Activated naive CD4-positive, alpha-beta T cell (primary cell): ENCODE results near the gene FEM1A.
A peak's percentile ranks its signal among the peaks of the same experiment; 100 is the strongest.
"Not testable (repeated sequence)": the region's sequence is repeated elsewhere in the genome, so short reads cannot be mapped to it uniquely, and the experiment has no call there.

Experiments used
- DNase-seq, 4 experiments: peaks; one replicate each; lab custom pipeline; 2025; lab: John Stamatoyannopoulos, UW

FEM1A gene

DNA sequence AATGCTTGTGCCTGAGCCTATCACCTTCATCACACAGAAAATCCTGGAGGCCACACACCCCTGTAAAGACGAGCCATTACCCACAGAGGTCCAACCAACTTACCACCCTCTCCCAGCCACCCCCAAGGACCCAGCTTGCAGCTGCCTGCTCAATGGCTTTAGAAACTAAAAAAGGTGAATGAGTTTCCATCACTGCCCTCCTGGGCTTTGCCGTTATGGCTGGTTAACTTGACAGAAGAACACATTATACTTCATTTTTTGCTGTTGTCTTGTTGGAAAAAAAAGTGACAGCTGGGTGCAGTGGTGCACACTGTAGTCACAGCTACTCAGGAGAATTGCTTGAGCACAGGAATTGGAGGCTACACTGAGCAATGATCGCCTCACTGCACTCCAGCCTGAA is 17.4 kb upstream of the FEM1A start:
- DNase-seq, result no peak

GRCh38 chr19:4775627-4776152 is 15.8 kb upstream of the FEM1A start:
- DNase-seq, result no peak

DNA sequence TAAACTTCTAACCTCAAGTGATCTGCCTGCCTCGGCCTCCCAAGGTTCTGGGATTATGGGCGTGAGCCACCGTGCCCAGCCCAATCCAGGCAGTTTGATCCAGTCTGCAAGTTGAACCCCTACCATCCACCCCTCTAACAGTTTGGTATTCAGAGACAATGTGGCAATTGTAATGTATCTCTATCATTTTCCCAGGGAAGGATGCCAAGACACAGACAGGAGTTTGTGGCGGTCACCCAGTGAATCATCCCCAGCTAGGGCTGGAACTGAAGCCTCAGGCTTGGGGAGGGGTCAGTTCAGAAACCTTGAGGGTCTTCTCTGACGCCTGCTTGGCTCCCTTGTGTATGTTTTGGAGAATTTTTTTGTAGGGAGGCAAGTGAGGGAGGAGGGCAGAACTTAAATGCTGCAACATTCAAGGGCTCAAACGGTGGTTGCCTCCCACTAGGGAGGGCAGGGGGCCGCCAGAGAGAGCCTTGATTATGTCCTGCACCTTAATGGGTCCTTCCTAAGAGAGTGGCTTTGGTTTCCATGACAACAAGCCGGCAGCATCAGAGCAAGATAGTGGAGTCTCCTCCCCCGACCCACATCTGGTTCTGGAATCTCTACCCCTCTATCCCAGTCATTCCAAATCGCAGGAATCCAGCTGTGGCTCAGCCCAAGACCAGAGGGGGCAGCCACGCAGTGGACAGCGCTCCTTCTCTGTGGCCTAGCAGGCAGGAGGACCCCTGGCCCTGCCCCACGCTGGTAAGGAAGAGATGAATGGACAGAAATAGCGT is 14.9 kb upstream of the FEM1A start:
- no peak for DNase-seq

GRCh38 chr19:4778124-4778523 is 13.4 kb upstream of the FEM1A start:
- not testable (repeated sequence) for DNase-seq

- no peak for DNase-seq
Measured at GRCh38 chr19:4780860-4781259, 10.7 kb upstream of the FEM1A start.

DNA sequence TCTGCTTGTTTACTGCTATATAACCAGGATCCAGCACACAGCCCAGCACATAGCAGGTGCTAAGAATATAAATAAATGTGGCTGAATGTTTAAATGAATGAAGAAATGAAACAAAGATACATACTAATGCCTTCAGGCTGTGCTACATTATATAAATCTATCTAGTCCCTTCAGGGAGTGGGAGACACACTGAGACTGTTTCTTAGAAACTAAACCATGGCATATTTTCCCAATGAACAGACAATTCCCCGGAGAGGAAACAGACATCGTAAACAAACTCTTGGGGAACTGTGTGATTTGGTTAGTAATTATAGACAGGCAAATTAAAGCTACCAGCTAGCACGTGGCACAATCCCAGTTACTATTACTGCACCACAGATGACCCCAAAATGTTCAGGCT is 9.7 kb upstream of the FEM1A start:
- DNase-seq, result no peak

GRCh38 chr19:4786412-4787016 is 5.0 kb upstream of the FEM1A start:
- DNase-seq, result not testable (repeated sequence)

- not testable (repeated sequence) for DNase-seq
Measured at GRCh38 chr19:4792019-4792865, 708 bp downstream of the FEM1A start.

DNA sequence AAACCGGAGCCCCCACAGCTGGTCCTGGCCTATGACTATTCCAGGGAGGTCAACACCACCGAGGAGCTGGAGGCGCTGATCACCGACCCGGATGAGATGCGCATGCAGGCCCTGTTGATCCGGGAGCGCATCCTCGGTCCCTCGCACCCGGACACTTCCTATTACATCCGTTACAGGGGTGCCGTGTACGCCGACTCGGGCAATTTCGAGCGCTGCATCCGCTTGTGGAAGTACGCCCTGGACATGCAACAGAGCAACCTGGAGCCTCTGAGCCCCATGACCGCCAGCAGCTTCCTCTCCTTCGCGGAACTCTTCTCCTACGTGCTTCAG is 1.3 kb downstream of the FEM1A start:
- not testable (repeated sequence) for DNase-seq

- not testable (repeated sequence) for DNase-seq
Measured at GRCh38 chr19:4793278-4793677, 1.7 kb downstream of the FEM1A start.

DNA sequence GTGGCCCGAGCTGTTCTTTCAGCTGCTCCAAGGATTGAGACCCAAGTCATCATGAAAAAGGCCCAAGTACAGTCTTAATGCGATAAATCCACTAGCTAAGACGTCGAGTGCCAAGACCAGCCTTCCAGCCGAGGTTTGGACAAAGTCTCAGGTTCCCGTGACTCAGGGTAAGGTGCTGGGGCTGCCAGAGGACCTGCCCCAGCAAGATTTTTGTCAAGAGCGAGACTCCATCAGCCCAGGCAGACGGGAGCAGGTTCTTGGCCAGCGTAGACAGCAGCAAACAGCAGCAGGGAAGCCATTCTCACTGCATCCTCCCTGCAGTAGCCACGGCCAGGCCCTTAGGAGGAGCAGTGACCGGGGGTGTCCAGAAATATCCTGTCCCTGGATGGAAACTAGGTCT is 3.4 kb downstream of the FEM1A start:
- DNase-seq, result no peak

DNA sequence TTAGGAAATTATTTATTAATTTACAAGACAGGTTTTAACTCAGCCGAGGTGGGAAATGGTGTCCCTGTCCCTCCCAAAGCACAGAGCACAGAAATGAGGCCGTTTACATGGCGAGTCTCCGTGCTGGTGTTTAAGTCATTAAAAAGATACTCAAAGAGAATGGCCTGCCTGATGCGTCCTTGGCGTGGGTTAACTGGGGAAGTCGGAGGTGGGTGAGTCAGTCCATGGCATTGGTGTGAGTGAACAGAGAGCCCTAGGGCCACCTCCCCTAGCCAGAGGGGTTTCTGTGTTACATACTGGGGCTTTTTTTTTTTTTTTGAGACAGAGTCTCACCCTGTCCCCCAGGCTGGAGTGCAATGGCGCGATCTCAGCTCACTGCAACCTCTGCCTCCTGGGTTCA is 3.9 kb downstream of the FEM1A start:
- DNase-seq, result no peak

DNA sequence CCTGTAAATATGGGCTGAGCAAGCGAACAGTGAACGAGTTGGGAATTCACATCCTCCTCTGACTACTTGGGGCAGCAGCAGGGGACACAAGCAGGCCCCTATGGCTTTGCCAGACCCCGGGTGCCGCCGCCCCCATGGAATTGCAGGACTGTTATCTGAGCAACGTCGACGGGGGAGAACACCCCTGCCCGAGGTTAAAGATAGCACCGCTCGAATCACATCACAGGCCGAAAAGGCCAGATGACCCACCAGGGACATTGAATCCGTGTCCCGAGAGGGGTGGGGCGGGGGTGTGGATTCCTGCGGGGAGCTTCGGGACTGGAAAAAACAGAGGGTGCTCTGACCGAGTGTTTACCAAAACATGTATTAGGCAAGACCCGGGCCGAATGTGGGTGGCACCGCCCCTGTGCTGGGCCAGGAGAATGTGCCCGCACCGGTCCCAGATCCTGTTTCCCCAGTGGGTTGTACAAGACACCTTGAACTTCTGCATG is 9.1 kb downstream of the FEM1A start:
- DNase-seq, result no peak

DNA sequence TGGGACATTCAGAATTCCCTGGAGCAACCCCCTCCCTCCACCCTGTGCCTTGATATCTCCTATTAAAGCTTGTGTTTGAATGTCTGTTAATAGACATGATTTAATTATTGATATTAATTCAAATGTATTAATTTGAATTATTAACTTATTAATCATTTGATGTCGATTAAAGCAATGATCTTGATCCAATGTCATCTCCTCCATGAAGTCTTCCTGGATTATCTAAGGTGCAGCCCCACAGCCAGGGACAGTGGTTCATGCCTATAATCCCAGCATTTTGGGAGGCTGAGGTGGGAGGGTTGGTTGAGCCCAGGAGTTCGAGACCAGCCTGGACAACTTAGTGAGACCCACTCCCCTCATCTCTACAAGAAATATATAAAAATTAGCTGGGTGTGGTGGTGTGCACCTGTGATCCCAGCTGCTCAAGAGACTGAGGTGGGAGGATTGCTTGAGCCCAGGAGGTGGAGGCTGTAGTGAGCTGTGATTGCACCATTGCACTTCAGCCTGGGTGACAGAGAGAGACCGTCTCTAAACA is 9.6 kb downstream of the FEM1A start:
- no peak for DNase-seq

GRCh38 chr19:4802711-4803110 is 11.2 kb downstream of the FEM1A start:
- DNase-seq, result no peak

DNA sequence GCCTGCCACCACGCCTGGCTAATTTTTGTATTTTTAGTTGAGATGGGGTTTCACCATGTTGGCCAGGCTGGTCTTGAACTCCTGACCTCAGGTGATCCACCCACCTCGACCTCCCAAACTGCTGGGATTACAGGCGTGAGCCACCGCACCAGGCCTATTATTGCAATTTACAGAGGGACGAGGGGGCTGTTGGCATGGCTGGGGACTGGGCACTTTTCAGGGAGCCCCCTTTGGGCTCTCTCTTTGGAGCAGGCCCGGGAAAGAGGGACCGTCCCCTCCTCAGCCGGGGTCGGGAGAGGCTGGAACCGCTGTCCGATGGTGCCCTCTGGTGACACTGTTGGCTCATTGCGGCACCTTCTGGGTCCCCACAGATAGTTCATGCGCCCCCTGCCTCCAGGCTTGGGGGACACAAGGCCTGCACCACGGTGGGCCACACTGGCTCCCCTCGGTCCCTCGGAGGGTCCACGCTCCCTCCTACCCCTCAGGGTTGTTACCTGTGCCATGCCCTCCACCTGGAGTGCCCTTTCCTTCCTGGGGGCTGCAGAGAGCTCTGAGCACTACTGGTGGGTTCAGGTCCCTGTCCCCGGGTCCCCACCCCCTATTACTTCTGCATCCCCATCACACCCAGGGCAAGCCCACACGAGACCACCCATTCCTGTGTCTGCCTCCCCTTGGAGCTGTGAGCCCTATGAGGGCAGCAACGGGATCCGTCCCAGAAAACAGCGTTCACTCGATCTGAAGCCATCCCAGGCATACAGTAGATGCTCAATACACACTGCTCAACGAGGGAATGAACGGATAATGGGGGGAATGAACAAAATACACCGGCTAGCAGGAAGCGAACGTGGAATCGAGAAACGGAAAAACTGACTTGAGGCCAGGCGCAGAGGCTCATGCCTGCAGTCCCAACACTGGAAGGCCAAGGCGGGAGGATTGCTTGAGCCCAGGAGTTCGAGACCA is 12.5 kb downstream of the FEM1A start:
- DNase-seq, result peak; percentile 18 to 55 (median 22)

- not testable (repeated sequence) for DNase-seq
Measured at GRCh38 chr19:4805140-4805539, 13.6 kb downstream of the FEM1A start.

DNA sequence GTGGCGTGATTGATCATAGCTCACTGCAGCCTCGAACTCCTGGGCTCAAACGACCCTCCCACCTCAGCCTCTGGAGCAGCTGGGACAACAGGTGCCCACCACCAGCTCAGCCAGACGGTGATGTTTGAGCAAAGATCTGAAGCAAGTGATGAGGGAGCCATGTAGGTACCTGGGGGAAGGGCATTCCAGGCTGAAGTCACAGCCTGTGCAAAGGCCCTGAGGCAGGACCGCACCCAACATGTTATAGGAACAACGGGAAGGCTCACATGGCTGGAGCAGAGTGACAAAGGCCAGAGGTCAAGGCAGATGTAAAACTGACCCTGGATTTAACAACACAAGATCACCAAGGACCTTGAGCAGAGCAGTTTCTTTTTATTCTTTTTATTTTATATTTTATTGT is 14.8 kb downstream of the FEM1A start:
- no peak for DNase-seq

GRCh38 chr19:4807188-4807587 is 15.7 kb downstream of the FEM1A start:
- DNase-seq, result no peak

DNA sequence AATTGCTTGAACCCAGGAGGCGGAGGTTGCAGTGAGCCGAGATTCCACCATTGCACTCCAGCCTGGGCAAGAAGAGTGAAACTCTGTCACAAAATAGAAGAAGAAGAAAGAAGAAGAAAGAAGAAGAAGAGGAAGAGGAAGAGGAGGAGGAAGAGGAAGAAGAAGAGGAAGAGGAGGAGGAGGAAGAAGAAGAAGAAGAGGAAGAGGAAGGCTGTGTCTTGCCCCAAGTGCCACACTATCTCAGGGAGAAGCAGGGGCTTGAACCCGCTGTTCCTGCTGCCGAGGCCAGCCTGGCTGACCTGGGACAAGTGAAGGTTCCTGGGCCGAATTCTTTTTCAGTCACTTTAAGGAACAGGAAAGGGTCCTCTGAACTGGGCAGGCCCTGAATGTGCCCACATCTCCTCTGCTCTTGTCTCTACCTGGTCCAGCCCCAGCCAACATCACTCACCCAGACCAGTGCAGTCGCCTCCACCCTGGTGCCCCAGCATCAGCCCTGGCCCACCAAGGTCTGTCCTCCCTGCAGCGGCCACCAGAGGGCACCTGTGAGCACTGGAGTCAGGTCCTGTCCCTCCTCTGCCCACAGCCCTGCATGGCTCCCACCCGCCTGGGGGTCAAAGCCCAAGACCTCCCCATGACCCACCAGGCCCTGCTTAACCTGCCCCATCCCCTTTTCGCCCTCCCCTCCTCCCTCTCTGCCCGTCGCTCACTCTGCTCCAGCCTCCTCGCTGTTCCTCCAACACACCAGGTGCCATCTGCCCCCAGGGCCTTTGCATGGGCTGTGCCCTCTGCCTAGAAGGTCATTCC is 20.0 kb downstream of the FEM1A start:
- DNase-seq, result peak; percentile 85 to 97 (median 89)
